Activated T-helper 1 cell treated with anti-CD3 and anti-CD28 coated beads, Interleukin-12 subunit alpha, Interleukin-12 subunit beta, Interleukin-2, Interleukin-4 antibody, amounts not matched to agents 30 ng/mL and 10 ng/mL and 1 ng/mL, durations not matched to agents 14 hours and 24 hours and 36 hours (primary cell): ENCODE measurements around the gene SYTL3. TPM values are rescaled to one million over a fixed set of nuclear protein-coding genes. Genes with fewer than 3 reads are reported as not detected.
"Not testable (repeated sequence)": the region's sequence is repeated elsewhere in the genome, so short reads cannot be mapped to it uniquely, and the experiment has no call there.

ENCODE experiments used
- DNase-seq: peaks from one replicate; pipeline ENCODE4 v3.0.0; 2021; ENCODE audit warnings: low spot score
- H3K27ac Mint-ChIP-seq: one replicate; pipeline ENCODE4 v1.8.0; 2021; ENCODE audit warnings: mild to moderate bottlenecking, mixed read lengths
- H3K27me3 Mint-ChIP-seq: one replicate; pipeline ENCODE4 v1.8.0; 2022; ENCODE audit warnings: mild to moderate bottlenecking, moderate library complexity, mixed read lengths; ENCODE audit not compliant: insufficient read depth
- H3K36me3 Mint-ChIP-seq: one replicate; pipeline ENCODE4 v1.8.0; 2021; ENCODE audit warnings: low read depth, mixed read lengths
- H3K4me1 Mint-ChIP-seq: one replicate; pipeline ENCODE4 v1.8.0; 2021; ENCODE audit warnings: low read depth, mixed read lengths
- H3K4me3 Mint-ChIP-seq: one replicate; pipeline ENCODE4 v1.8.0; 2021; ENCODE audit warnings: mild to moderate bottlenecking, moderate library complexity, mixed read lengths
- H3K9me3 Mint-ChIP-seq: one replicate; pipeline ENCODE4 v1.8.0; 2021; ENCODE audit warnings: mixed read lengths
- intact Hi-C: fragments of 100-400 bp; cut with micrococcal nuclease; formaldehyde crosslinking; loops from one replicate; pipeline ENCODE4 v1.15.1; 2024
- total RNA-seq: library from RNA; stranded (reverse); gene quantifications from 2 replicates; pipeline ENCODE4 v1.2.3, GENCODE V29; 2022

SYTL3 gene
- total RNA-seq, 1 donor from 2014 or later, result 123 TPM

- intact Hi-C loops, result no loop called here
- Mint-ChIP-seq H3K9me3 (no peaks in the 10 kb centered on the region), H3K4me3 (no peak overlapping the region), H3K36me3 (peaks cover 46% of the 10 kb centered on the region), H3K27ac (no peak overlapping the region), H3K4me1 (no peaks in the 10 kb centered on the region), H3K27me3 (no peaks in the 10 kb centered on the region)
- DNase-seq, result no peak
Observed at GRCh38 chr6:158611541-158612370, 38.1 kb upstream of the SYTL3 start.

GRCh38 chr6:158614606-158615005, 35.2 kb upstream of the SYTL3 start:
- H3K4me1 Mint-ChIP-seq, DNase-seq, H3K9me3 Mint-ChIP-seq, H3K4me3 Mint-ChIP-seq, H3K27me3 Mint-ChIP-seq, intact Hi-C loops, H3K27ac Mint-ChIP-seq: not testable (repeated sequence)
- H3K36me3 Mint-ChIP-seq, result peaks cover 61% of the 10 kb centered on the region

GRCh38 chr6:158618289-158618688, 31.6 kb upstream of the SYTL3 start:
- DNase-seq, H3K4me3 Mint-ChIP-seq, H3K27ac Mint-ChIP-seq, H3K4me1 Mint-ChIP-seq, intact Hi-C loops, H3K9me3 Mint-ChIP-seq, H3K27me3 Mint-ChIP-seq: not testable (repeated sequence)
- H3K36me3 Mint-ChIP-seq, result peaks cover 51% of the 10 kb centered on the region

- Mint-ChIP-seq H3K4me1 (peaks cover 6% of the 10 kb centered on the region), H3K4me3 (no peak overlapping the region), H3K9me3 (no peaks in the 10 kb centered on the region), H3K27me3 (no peaks in the 10 kb centered on the region), H3K36me3 (peaks cover 43% of the 10 kb centered on the region), H3K27ac (no peak overlapping the region)
- intact Hi-C loops, result no loop called here
- no peak for DNase-seq
Observed at GRCh38 chr6:158619922-158620801, 29.7 kb upstream of the SYTL3 start.

- Mint-ChIP-seq H3K4me1 (peaks cover 6% of the 10 kb centered on the region), H3K9me3 (no peaks in the 10 kb centered on the region), H3K27me3 (no peaks in the 10 kb centered on the region), H3K36me3 (peaks cover 46% of the 10 kb centered on the region), H3K4me3 (no peak overlapping the region), H3K27ac (no peak overlapping the region)
- no peak for DNase-seq
- intact Hi-C loops, result no loop called here
Observed at GRCh38 chr6:158620963-158621693, 28.7 kb upstream of the SYTL3 start.

GRCh38 chr6:158621694-158622544, 27.9 kb upstream of the SYTL3 start:
- H3K27ac Mint-ChIP-seq, result no peak overlapping the region
- peaks cover 44% of the 10 kb centered on the region for H3K36me3 Mint-ChIP-seq
- no peak for DNase-seq

GRCh38 chr6:158622545-158623190, 27.2 kb upstream of the SYTL3 start:
- peaks cover 42% of the 10 kb centered on the region for H3K36me3 Mint-ChIP-seq
- intact Hi-C loops, result no loop called here
- H3K4me3 Mint-ChIP-seq, result no peak overlapping the region
- no peaks in the 10 kb centered on the region for H3K27me3 Mint-ChIP-seq
- DNase-seq, result no peak
- H3K4me1 Mint-ChIP-seq, result peaks cover 6% of the 10 kb centered on the region
- H3K9me3 Mint-ChIP-seq, result no peaks in the 10 kb centered on the region
- no peak overlapping the region for H3K27ac Mint-ChIP-seq

More at GRCh38 chr6:158621694-158622544, 27.9 kb upstream of the SYTL3 start:
- intact Hi-C loops, result no loop called here
- Mint-ChIP-seq H3K4me3 (no peak overlapping the region), H3K4me1 (peaks cover 6% of the 10 kb centered on the region), H3K9me3 (no peaks in the 10 kb centered on the region), H3K27me3 (no peaks in the 10 kb centered on the region)

GRCh38 chr6:158624684-158625682, 24.9 kb upstream of the SYTL3 start:
- Mint-ChIP-seq H3K27ac (no peak overlapping the region), H3K9me3 (no peaks in the 10 kb centered on the region), H3K27me3 (no peaks in the 10 kb centered on the region), H3K4me1 (peaks cover 5% of the 10 kb centered on the region), H3K4me3 (no peak overlapping the region), H3K36me3 (peaks cover 33% of the 10 kb centered on the region)
- intact Hi-C loops, result no loop called here
- DNase-seq, result no peak

GRCh38 chr6:158625881-158626305, 24.0 kb upstream of the SYTL3 start:
- Mint-ChIP-seq H3K4me1 (no peaks in the 10 kb centered on the region), H3K4me3 (no peak overlapping the region), H3K27ac (no peak overlapping the region), H3K27me3 (no peaks in the 10 kb centered on the region), H3K9me3 (no peaks in the 10 kb centered on the region), H3K36me3 (peaks cover 28% of the 10 kb centered on the region)
- DNase-seq, result no peak
- intact Hi-C loops, result no loop called here

- Mint-ChIP-seq H3K4me1 (peaks cover 6% of the 10 kb centered on the region), H3K27ac (peak overlapping the region; percentile 86), H3K36me3 (peaks cover 31% of the 10 kb centered on the region), H3K9me3 (no peaks in the 10 kb centered on the region), H3K27me3 (no peaks in the 10 kb centered on the region), H3K4me3 (no peak overlapping the region)
- intact Hi-C loops, result no loop called here
- DNase-seq, result no peak
Observed at GRCh38 chr6:158626360-158627167, 23.3 kb upstream of the SYTL3 start.
